Cardiac muscle cell (in vitro differentiated cells and primary cell): ENCODE results near the gene BBX. TPM values are rescaled to one million over a fixed set of nuclear protein-coding genes. Genes with fewer than 3 reads are reported as not detected.

Experiments
- DNase-seq, 2 donors: peaks; one replicate each; pipeline versions ENCODE4 v3.0.0 to v3.0.0-alpha.2; 2010 to 2017; ENCODE audit warnings: low read depth in 1 of 2, low spot score in 1 of 2
- H3K27ac ChIP-seq: fragments of 200-600 bp; sonication (generic); 2 replicates; pipeline ENCODE4 v1.5.1; 2016
- H3K27me3 ChIP-seq: fragments of 200-600 bp; sonication (generic); 2 replicates; pipeline ENCODE4 v1.6.0; 2016; ENCODE audit warnings: control low read depth
- H3K36me3 ChIP-seq: fragments of 200-600 bp; sonication (generic); 2 replicates; pipeline ENCODE4 v1.5.1; 2016; ENCODE audit warnings: control low read depth
- H3K4me1 ChIP-seq: fragments of 200-600 bp; sonication (generic); 2 replicates; pipeline ENCODE4 v1.8.1; 2017; ENCODE audit warnings: low read depth, mild to moderate bottlenecking, mixed run types
- H3K4me3 ChIP-seq: fragments of 200-600 bp; sonication (generic); 2 replicates; pipeline ENCODE4 v1.5.1; 2016; ENCODE audit warnings: mild to moderate bottlenecking
- H3K9me3 ChIP-seq: fragments of 200-600 bp; sonication (generic); 2 replicates; pipeline ENCODE4 v1.5.1; 2017; ENCODE audit warnings: low read depth, mild to moderate bottlenecking, control low read depth
- polyA plus RNA-seq: library from polyadenylated mRNA; unstranded; fragments of >200 nt; fragmentation: Nextera tagmentation; extraction: Ambion mirVana; gene quantifications from 2 replicates; pipeline ENCODE4 v1.2.1, GENCODE V29; 2016
- total RNA-seq: library from RNA; depleted of rRNA; stranded (reverse); fragments of >200 nt; gene quantifications from 2 replicates; pipeline ENCODE4 v1.2.3, GENCODE V29; 2016
- TF ChIP-seq, protein P1 (sequence below): IDR thresholded peaks from 2 replicates; pipeline ENCODE4 v1.5.1; 2012; ENCODE audit warnings: low read depth, mild to moderate bottlenecking, low read length

The BBX gene
- total and polyA plus RNA-seq, 2 experiments from 2014 or later, result 77.5 to 96.2 TPM

DNA sequence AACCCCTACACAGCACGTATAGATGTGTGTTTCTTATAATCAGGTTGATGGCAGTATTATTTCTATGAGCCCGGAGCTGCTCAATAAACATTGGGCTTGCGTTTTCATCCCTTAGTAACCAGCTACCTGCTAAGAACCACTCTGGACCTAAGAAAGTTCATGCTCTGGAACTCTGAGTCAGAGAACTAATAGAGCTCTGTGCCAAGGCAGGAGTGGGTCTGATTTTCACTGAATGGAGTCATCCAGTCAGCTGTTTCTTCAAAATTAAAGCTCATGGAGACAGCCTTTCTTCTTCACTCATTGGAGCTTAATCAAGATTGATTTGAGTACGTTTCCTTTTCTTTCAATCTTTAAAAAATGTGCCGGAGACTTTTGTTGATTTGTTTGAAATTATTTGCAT lies 145.7 kb downstream of the BBX start:
- Histone ChIP-seq H3K9me3 (no peaks in the 10 kb centered on the region), H3K27ac (no peak overlapping the region), H3K36me3 (no peaks in the 10 kb centered on the region), H3K27me3 (no peaks in the 10 kb centered on the region), H3K4me1 (no peaks in the 10 kb centered on the region), H3K4me3 (no peak overlapping the region)
- TF ChIP-seq, protein P1, sequence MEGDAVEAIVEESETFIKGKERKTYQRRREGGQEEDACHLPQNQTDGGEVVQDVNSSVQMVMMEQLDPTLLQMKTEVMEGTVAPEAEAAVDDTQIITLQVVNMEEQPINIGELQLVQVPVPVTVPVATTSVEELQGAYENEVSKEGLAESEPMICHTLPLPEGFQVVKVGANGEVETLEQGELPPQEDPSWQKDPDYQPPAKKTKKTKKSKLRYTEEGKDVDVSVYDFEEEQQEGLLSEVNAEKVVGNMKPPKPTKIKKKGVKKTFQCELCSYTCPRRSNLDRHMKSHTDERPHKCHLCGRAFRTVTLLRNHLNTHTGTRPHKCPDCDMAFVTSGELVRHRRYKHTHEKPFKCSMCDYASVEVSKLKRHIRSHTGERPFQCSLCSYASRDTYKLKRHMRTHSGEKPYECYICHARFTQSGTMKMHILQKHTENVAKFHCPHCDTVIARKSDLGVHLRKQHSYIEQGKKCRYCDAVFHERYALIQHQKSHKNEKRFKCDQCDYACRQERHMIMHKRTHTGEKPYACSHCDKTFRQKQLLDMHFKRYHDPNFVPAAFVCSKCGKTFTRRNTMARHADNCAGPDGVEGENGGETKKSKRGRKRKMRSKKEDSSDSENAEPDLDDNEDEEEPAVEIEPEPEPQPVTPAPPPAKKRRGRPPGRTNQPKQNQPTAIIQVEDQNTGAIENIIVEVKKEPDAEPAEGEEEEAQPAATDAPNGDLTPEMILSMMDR, result no peak
- DNase-seq, result no peak

DNA sequence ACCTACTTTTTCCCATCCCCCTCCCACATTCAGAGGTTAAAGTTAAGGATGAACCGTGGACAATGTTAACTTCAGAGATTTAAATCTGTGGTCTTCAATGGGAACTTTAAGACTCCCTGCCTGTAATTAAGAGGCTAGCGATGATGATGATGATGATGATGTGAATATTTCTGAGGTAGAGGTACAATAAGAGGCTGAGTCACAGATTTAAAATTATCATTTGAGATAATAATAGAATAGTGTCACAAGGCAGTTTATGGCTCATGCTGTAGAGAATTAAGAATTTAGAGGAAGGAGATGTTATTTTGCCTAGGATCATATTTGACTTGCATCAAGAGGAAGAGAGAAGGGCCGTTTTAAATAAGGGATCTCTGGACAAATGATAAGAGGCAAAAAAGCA lies 146.2 kb downstream of the BBX start:
- Histone ChIP-seq H3K27me3 (no peaks in the 10 kb centered on the region), H3K4me3 (no peak overlapping the region), H3K36me3 (no peaks in the 10 kb centered on the region), H3K9me3 (no peaks in the 10 kb centered on the region), H3K4me1 (no peaks in the 10 kb centered on the region), H3K27ac (no peak overlapping the region)
- no peak for DNase-seq
- TF ChIP-seq, protein P1, result no peak

DNA sequence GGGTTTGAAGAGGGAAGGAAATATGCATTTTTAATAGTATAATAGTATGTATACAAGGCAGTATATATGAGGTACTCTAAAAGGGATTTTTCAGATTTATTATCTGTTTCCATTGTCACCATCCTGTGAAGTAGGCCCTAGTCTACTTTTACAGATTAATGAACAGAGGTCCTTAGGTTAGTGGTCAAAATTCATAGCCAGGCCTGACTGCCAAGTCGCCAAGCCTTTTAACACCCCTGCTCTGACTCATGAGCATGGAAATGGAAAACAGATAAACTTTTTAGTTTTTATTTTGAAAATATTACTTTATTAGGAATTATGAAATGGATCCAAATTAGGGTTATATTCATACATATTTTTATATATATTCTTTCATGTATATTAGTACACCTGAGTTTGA lies 146.9 kb downstream of the BBX start:
- TF ChIP-seq, protein P1, result no peak

DNA sequence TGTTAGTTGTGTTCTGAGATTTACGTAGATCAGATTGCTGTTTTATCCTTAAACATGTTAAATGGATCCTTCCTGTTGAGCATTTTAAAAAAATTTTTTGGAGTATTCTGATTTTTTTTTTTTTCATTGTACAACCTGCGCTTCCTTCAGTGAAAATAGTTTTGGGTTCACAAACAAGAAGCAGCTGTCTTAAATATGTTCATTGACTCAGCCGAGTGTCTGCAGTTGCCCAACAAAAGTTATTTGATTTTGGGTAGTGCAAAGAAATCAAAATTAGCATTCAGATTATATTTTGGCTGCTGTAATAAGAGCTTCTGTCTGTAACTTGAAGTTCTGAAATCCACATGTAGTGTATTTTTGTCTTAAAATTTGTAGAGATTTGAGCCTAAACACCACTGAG lies 148.2 kb downstream of the BBX start:
- Histone ChIP-seq H3K36me3 (no peaks in the 10 kb centered on the region), H3K27ac (no peak overlapping the region), H3K4me3 (no peak overlapping the region), H3K27me3 (no peaks in the 10 kb centered on the region), H3K9me3 (no peaks in the 10 kb centered on the region), H3K4me1 (peaks cover 3% of the 10 kb centered on the region)
- DNase-seq, result peak in 1 of 2 donors; percentile 27
- TF ChIP-seq, protein P1, result no peak

More for the DNA sequence above, 146.9 kb downstream of the BBX start:
- no peaks in the 10 kb centered on the region for H3K9me3 ChIP-seq
- no peak overlapping the region for H3K27ac ChIP-seq
- DNase-seq, result peak in 1 of 2 donors; percentile 32
- no peaks in the 10 kb centered on the region for H3K27me3 ChIP-seq
- H3K4me1 ChIP-seq, result no peaks in the 10 kb centered on the region
- no peaks in the 10 kb centered on the region for H3K36me3 ChIP-seq
- H3K4me3 ChIP-seq, result no peak overlapping the region

DNA sequence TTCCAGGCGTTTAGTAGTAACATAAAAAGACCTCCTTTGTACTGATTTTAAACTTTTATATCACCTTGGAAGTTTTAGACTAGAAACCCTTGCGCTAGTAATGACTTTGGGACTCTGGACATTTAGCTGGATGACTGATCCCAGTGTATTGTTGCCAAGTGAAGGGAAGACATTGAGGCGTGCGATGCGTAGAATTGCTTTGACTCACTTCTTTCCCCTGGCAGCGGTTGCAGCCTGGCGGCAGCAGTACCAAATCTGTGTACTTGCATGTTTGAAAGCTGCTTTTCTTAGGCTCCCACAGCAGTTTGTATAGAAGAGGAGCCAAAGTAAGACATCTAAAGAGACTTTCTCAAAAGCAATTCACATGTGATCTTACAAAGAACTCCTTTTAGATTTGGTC lies 151.6 kb downstream of the BBX start:
- Histone ChIP-seq H3K36me3 (no peaks in the 10 kb centered on the region), H3K9me3 (no peaks in the 10 kb centered on the region), H3K4me3 (no peak overlapping the region), H3K27me3 (no peaks in the 10 kb centered on the region), H3K27ac (no peak overlapping the region), H3K4me1 (peaks cover 3% of the 10 kb centered on the region)
- TF ChIP-seq, protein P1, result no peak
- DNase-seq, result no peak

DNA sequence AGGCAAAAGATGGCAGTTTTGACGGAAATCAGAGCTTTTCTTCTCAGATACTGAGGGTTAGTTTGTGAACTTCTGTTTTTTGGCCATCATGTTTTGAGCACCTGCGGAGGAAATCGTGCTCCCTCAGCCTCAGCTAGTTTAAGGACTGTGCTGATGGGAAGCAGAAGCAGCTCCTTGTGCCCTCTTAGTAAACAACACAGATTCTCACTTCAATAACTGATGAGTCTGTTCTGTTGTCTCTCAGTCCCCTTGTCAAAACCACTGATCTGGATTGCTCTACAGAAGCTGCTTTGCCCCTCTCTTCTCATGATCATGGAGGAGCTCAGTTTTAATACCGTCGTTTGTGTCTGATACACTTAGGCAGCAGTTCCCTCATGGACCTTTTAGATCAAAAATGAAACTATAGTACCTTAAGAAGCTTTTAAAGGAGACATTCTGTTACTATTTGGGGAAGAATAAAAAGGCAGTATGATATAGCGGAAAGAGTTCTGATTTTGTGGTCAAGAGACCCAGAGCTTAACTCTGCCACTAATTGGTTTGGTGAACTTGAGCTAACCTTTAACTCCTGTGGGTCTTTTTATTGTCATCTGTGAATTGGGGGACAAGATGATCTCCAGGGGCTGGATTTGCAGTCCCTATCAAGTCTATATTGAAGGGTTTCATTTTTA lies 152.6 kb downstream of the BBX start:
- H3K36me3 ChIP-seq, result no peaks in the 10 kb centered on the region
- H3K27ac ChIP-seq, result no peak overlapping the region
- no peak for DNase-seq
- TF ChIP-seq, protein P1, result no peak
- no peak overlapping the region for H3K4me3 ChIP-seq
- peaks cover 3% of the 10 kb centered on the region for H3K4me1 ChIP-seq
- H3K27me3 ChIP-seq, result no peaks in the 10 kb centered on the region
- H3K9me3 ChIP-seq, result no peaks in the 10 kb centered on the region
